Stimulated activated CD8-positive, alpha-beta memory T cell treated with anti-CD3 and anti-CD28 coated beads, Interleukin-12 subunit alpha, Interleukin-12 subunit beta, amount 100 ng/mL, for 4 hours (primary cell): ENCODE data around the gene WDPCP.
A peak's percentile ranks its signal among the peaks of the same experiment; 100 is the strongest.
"Not testable (repeated sequence)": the region's sequence is repeated elsewhere in the genome, so short reads cannot be mapped to it uniquely, and the experiment has no call there.

Experiments
- DNase-seq: peaks from one replicate; pipeline ENCODE4 v3.0.0-alpha.2; 2020; ENCODE audit warnings: low read depth

Gene WDPCP, protein sequence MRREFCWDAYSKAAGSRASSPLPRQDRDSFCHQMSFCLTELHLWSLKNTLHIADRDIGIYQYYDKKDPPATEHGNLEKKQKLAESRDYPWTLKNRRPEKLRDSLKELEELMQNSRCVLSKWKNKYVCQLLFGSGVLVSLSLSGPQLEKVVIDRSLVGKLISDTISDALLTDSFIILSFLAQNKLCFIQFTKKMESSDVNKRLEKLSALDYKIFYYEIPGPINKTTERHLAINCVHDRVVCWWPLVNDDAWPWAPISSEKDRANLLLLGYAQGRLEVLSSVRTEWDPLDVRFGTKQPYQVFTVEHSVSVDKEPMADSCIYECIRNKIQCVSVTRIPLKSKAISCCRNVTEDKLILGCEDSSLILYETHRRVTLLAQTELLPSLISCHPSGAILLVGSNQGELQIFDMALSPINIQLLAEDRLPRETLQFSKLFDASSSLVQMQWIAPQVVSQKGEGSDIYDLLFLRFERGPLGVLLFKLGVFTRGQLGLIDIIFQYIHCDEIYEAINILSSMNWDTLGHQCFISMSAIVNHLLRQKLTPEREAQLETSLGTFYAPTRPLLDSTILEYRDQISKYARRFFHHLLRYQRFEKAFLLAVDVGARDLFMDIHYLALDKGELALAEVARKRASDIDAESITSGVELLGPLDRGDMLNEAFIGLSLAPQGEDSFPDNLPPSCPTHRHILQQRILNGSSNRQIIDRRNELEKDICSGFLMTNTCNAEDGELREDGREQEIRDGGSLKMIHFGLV

DNA sequence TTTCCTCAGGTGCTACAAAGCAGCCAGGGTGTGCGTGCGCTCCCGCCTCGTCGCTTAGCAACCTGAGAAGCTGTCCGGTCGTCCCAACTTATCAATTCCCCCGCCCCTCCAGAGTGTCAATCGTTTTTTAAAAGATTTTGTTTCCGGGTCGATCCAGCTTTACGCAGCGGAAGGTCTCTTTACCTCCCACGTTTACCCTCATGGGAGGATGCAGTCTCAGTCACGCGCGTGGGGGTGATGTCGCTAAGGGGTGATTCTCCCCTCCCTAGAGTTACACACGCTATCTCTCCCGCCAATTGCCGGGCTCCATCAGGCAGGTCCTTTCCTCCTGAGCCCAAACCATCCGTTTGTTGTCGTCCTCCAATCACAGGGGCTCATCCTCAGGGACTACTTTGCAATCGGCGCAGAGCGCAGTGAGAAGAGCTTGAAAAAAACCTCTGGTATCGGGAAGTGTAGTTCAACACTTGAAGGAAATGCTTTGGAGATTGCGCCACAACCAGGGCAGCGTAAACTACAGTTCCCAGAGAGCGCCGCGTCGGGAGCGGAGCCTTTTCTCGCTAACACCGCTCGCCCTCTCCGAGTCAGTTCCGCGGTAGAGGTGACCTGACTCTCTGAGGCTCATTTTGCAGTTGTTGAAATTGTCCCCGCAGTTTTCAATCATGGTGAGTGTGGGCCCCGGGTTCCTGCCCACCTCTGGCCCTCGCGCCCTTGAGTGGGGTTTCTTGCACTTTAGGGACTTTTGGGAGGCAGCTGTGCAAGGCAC lies at the start of gene WDPCP, which contains the start of gene MDH1:
Gene WDPCP, minus strand, starts transcription at position 93 of the 763 bp plus-strand sequence. CDS start 206 bp downstream, outside the sequence.
Gene MDH1, plus strand, starts transcription at position 579 of the 763 bp plus-strand sequence. Its CDS starts 81 bp downstream, at position 660.
- peak; percentile 83 for DNase-seq

DNA sequence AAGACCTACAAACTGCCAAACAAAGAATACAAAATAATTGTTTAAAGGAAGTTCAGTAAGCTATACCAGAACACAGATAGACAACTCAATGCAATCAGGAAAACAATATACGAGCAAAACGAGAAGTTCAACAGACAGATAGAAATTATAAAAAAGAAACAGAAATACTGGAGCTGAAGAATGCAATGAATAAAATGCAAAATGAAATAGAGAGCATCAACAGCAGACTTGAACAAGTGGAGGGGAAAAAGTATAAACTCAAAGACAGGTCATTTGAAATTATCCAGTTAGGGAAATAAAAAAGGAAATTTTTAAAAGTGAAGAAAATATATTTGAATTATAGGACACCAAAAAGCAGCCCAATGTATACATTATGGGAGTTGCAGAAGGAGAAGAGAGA lies 44.1 kb upstream of the WDPCP start:
- no peak for DNase-seq

DNA sequence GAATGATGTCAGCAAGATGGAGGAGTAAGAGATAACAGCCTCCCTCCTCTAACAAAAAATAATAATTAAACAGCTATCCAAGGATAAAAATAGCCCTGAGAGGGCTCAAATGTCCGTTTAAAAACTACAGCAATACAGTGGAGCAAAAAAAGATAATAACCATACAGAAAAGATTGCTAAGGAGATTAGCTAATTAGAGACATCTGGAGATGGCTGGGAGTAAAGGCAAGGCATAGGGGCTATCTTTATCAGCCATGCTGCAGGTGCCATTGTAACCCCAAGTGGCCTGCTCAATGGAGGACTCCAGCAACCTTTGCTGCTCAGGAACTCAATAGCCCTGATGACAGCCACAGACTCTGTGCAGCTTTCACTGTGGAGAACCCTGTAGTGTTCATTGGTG lies 43.2 kb upstream of the WDPCP start:
- no peak for DNase-seq

DNA sequence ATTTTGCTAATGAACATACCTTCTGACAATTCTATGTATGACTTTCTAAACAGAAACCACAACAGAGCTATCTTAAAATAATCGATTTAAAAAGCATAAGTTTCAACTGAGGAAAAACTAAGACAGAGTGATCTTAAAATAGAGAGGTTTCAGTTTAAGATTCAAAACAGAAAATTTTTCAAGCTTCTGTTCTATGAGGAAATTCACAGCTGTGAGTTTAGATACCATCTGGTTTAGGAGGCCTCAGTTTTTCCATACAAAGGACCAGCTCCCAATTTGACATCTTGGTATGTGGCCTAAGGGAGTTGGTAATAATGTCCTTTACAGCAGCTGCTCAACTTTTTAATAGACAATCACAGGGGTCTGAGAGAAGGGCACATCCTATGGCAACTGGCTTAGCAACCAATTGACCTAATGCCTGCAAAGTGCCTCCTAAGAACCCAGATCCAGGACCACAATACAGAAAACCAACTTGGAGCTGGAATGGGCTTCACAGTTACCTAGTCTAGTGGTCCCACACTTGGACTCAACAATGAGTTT lies 40.2 kb upstream of the WDPCP start:
- no peak for DNase-seq

DNA sequence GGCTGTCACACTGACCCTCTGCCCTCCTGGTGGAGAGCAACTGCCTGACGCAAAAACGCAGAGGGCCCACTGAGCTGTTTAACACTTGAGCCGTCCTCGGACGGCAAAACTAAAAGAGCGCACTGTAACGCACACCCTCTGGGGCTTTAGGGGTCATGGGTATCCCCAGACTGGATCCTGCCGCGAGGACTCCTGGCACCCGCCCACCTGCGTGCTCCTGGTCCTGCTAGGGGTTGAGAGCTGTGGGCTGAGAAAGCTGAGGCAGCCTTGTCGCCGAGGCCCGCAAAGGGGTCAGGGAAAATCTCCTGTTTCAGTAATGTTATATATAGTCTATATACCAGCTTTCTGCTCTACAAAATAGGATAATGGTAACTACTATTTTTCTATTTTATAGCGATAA lies 39.6 kb upstream of the WDPCP start:
- no peak for DNase-seq

DNA sequence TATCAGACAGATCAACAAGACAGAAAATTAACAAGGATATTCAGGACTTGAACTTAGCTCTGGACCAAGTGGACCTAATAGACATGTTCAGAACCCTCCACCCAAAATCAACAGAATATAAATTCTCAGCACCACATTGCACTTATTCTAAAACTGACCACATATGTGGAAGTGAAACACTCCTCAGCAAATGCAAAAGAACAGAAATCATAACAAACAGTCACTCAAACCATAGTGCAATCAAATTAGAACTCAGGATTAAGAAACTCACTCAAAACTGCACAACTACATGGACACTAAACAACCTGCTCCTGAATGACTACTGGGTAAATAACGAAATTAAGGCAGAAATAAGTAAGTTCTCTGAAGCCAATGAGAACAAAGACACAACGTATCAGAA lies 35.5 kb upstream of the WDPCP start:
- DNase-seq = not testable (repeated sequence)

DNA sequence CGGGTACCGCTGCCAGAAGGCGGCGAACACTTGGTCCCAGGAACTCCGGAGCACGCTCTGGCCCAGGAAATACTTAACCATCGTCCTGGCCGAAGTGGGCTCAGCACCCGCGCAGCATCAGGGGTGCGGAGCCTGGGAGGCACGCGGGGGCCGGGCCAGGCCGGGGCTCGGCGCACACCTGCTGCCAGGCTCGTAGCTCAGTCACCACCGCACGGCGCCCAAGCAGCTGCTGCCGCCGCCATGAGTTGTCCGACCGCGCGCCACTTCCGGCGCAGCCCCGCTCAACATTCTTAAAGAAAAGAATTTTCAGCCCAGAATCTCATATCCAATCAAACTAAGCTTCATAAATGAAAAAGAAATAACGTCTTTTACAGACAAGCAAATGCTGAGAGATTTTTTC lies 34.5 kb upstream of the WDPCP start:
- DNase-seq = no peak

DNA sequence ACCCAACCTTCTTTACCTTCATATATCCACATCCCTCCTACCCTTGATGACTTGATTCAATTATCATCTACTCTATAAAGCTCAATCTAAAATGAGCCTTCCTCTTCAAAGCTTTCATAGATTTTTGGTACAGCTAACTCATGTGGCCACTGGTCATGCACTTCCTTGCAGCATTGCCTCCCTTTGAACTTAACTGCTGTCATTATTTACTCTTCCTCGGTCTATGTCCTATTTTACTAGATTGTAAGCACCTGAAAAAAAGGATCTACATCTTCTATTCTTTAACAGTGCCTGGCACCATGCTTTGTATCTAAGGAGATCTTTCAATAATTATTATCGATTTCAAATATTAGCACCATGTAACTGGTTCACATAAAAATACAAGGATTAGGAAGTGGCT lies 31.1 kb upstream of the WDPCP start:
- DNase-seq = no peak

DNA sequence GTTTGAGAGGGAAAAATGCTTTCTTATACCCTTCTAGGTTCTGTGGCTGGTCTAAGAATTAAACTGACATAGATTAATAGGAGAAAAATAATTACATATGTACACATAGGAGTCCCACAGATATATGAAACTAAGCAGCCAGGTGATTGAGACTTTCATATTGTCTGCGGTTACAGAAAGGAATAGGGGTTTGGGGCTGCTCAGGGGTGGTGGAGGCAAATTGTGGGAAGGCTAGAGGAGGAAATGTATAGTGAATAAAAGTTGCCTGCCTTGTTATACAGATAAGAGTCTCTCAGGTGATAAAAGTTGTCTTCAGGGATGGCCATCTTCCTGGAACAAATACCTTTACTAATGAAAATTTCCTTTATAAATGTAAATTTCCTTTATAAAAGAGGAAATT lies 29.1 kb upstream of the WDPCP start:
- no peak for DNase-seq

DNA sequence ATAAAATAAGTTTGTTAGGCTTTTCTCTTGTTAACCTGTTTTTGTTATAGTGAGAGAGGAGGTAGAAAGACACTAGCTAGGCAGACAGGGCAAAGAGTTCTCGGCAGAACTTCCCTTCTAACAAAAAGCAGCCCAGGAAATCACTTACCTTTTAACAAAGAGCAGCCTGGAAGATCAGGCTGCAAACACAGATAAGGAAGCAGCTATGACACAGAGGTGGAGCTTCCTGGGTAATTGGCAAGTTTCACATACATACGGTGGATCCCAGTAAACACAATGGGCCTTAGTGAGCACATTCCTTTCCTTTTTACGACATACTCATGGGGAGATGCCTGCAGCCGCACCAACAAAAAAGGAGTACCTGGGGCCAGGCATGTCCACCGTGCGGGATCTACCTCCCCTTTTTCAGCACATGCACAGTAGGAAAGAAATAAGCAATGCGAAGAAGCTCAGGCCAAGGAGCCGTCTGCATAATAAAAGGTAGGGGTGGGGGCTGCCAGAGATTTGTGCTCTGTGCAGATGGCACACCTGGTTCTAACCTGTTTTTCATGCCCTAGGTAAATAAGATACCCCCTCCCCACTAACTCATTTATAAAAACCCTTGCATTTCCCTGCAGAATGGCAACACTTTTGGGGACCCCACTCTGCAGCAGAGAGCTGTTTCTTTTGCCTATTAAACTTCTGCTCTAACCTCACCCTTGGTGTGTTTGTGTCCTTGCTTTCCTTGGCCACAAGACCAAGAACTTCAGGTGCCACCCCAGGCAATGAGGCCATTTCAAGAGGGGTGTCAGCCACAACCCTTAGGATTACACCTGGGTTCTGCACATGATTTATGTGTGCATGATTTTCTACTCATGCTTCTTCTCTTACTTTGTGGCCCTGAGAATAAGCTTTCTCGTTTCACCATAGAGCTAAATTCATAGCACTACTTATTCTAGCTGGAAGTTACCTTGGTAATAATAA lies 27.0 kb upstream of the WDPCP start:
- DNase-seq = no peak

DNA sequence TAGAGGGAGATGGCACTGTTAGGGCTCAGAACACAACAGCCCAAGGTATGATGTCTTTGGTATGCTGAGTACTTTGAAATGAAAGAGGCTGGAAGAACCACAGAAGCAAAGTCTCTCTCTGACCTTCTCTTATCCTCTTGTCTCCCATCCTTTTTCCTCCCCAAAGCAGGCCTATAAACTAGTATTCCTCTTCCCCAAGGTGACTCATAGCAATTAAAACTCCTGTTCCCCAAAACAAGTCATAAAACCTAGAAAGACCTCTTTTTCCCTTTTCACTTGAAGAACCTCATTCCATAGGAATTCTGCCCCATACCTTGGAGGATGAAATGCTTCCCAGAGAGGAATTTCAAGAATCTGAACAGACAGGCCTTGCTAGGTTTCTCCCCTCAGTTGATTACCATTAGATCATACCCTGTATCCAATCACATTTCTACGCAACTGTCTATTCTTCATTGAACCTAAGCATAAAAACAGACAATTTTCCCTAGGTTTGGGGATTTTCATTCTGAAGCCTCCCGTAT lies 26.2 kb upstream of the WDPCP start:
- DNase-seq = no peak

DNA sequence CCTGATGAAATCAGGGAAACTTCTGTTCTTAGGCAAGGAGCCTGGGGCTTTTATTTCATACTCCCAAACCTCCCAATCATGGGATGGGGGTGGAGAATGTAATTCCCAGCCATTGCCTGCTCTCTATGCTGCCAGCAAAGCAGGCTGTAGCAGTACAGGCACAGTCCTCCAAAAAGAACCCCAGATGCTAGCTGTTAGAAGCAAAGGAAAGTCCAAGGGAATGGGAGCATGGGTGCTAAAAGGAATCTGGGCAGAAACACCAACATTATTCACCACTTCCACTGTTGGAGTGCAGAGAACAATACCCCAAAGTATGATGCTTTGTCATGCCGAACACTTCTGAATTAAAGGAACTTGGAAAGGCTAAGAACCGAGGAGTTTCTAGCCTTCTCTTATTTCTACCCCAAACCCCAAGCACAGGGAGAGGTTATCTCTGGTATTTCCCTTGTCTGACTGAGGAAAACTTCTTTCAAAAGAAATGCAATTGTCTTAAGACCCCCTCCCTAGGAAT lies 25.2 kb upstream of the WDPCP start:
- no peak for DNase-seq

DNA sequence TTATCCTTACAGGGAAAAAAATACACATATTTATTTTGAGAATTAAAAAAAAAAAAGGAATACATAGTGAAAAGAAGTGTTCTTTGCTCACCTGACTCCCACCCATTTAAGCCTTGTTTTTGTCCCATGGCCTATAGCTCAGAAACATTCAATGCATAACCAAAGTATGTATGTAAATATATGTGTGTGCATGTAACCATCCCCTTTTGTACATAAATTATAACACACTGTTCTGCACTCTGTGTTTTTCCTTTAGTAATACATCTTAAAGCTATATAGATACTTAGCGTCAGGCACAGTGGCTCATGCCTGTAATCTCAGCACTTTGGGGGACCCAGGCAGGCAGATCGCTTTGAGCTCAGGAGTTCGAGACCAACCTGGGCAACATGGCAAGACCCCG lies 22.2 kb upstream of the WDPCP start:
- DNase-seq = no peak

DNA sequence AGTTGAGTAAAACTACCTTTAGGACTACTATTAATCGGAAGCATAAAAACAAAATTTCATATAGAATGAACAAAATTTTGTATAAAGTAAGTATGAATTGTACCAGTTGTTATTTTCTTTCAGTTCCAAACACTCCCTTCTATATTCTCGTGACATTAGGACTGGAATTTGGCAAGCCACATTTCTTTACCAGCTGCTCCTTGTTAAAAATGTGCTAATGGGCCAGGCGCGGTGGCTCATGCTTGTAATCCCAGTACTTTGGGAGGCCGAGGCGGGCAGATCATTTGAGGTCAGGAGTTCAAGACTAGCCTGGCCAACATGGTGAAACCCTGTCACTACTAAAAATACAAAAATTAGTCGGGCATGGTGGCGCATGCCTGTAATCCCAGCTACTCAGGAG lies 20.6 kb upstream of the WDPCP start:
- not testable (repeated sequence) for DNase-seq

DNA sequence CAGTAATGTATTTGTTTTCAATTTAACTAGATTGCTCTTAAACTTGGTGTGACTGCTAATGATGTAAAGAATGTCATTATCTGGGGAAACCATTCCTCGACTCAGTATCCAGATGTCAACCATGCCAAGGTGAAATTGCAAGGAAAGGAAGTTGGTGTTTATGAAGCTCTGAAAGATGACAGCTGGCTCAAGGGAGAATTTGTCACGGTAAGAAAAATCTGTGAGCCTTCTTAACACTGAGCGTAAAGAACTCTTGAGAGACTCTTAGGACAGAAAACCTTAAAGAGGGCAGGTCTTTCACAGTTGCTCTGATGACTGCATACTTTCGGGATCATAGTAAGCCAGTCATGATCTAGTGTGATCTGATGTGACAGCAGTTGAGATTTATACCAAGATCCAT lies 16.4 kb upstream of the WDPCP start:
- DNase-seq = no peak

DNA sequence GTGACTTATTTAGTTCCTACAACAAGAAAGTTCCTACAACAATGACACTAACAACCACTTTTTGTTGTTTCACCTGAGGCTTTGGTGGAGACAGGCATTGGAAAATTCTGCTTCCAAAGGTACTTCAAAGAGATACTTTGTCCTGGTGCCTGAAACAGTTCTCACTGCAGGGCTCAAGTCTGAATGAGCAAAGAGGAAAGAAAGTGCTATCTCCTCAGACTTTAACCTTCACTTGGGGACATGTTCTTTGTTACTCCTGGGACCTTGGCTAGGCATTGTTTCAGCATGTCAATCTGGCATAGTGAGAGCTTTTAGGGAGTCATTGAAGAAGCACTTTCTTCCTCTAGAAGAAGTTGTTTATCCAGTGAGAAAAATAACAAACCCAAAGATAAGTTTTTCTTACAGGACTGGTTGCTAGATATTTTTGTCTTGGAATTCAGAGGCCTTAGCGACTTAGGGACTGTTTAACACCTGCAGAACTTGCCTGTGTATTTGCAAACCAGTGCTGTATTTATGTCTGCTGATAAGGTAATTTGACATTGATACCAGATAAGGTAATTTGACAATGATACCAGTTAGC lies 12.7 kb upstream of the WDPCP start:
- DNase-seq = no peak

DNA sequence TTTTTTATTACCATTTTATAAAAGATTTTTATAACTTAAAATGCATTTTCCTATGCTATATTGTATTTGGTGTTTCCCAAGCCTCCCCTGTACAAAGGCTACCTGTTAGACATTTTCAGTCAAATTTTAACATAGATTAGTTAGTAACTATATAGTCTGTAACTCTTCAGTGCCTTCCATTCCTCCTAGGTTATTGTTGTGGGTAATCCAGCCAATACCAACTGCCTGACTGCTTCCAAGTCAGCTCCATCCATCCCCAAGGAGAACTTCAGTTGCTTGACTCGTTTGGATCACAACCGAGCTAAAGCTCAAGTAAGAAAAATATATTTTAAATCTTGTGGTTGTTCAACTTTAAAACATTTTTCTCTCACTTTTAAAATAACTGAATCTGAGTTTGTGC lies 10.7 kb upstream of the WDPCP start:
- DNase-seq = no peak

DNA sequence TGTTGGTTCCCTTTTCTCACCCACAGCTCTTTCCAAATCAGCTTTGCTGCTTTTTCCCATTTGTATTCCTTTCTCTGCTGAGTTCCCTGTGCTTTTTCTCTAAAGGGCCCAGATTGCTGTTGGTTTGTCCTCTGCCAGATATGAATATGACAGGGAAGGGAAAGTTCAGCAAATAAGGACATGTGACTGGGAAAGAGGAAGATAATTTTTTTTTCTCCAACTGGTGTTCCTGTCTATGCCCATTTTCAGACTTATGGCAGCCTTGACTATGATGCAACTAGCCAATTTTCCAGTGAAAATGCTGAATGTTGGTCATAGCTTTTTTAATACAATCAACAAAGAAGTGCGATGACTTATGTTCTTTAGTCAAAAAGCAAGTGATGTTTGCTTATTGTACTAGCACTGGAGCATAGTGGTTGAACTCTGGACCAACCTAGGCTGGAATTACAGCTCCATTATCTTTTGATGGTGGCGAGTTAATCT lies 8.2 kb upstream of the WDPCP start:
- no peak for DNase-seq

DNA sequence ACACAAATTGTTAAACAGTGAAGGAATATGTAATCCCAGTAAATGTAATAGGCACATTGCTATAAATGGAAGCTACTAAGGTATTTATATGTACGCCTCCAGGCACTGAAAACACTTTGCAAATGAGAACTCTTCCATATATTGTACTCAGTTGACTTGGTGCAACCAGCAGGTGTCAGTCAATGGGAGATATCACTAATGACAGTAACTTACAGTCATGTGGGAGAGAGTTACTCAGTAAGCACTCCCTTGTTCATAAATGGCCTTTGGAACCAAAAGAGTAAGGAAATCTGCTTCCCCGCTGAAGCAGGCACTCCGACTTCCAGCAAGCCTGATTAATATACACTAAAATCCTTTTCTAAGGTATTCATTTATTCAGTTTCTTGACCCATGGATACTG lies 6.4 kb upstream of the WDPCP start:
- no peak for DNase-seq

DNA sequence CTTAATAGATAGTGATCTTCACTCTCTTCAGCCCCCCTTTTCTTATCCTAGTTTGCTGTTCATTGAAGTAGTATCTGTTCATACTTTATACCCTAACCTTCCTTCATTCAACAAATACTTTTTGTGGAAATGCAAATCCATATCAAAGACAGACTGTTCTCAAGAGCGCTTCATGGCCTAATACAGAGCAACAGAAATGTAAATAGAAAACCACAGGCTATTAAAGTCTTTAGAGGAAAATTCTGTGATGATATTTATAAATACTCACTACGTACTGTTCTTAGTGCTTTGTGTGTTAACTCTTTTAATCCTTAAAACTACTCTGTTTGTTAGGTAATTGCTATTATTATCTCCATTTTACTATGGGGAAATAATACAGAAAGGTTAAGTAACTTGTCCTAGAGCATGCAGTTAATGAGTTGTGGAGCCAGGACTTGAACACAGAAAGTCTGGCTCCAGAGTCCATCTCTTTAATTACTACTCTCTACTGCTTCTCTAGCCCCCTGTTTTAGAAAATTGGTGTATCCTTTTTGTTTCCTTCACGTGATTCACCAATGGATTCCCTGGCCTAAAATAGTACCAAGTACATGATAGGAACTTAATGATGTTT lies 3.4 kb upstream of the WDPCP start:
- DNase-seq = no peak
